Transverse colon (tissue), 4 donors: ENCODE measurements around the gene DIPK1B. TPM values are rescaled to one million over a fixed set of nuclear protein-coding genes. Genes with fewer than 3 reads are reported as not detected.
A peak's percentile ranks its signal among the peaks of the same experiment; 100 is the strongest.

Source experiments
- DNase-seq: peaks from one replicate; pipeline ENCODE4 v3.0.0-alpha.2; 2019
- H3K27ac ChIP-seq, 4 donors: fragments of 200-600 bp; sonication (generic); 2 replicates each; pipeline ENCODE4 v1.5.1; 2016 to 2018; ENCODE audit warnings: inconsistent platforms in 4 of 4
- H3K27me3 ChIP-seq: fragments of 200-600 bp; sonication (generic); 2 replicates; pipeline ENCODE4 v1.5.1; 2017; ENCODE audit warnings: inconsistent platforms
- H3K36me3 ChIP-seq, 4 donors: fragments of 200-600 bp; sonication (generic); 2 replicates each; pipeline ENCODE4 v1.5.1; 2017 to 2019; ENCODE audit warnings: inconsistent platforms in 4 of 4
- H3K4me1 ChIP-seq, 4 donors: fragments of 200-600 bp; sonication (generic); 2 replicates each; pipeline ENCODE4 v1.5.1; 2017 to 2020; ENCODE audit warnings: inconsistent platforms in 4 of 4
- H3K4me3 ChIP-seq, 4 donors: fragments of 200-600 bp; sonication (generic); 1 replicate in 1 of 4; 2 replicates in 3 of 4; pipeline versions ENCODE4 v1.5.1 to v1.6.1; 2017 to 2019; ENCODE audit warnings: inconsistent platforms in 4 of 4
- H3K9me3 ChIP-seq, 2 donors: fragments of 200-600 bp; sonication (generic); 2 replicates each; pipeline ENCODE4 v1.5.1; 2017 to 2019; ENCODE audit warnings: inconsistent platforms in 2 of 2
- CTCF ChIP-seq, 5 experiments: fragments of 200-600 bp in 3 of 5; fragments of 450-650 bp in 2 of 5; sonication (generic) in 3 of 5; IDR thresholded peaks; 1 replicate in 2 of 5; 2 replicates in 3 of 5; pipeline ENCODE4 v1.5.1; 2016 to 2017; ENCODE audit warnings: antibody characterized with exemption in 5 of 5, inconsistent platforms in 3 of 5, mild to moderate bottlenecking in 2 of 5, moderate library complexity in 1 of 5
- EP300 ChIP-seq: sonication (generic); formaldehyde crosslinking; IDR thresholded peaks from one replicate; pipeline ENCODE4 v1.6.1; 2017; ENCODE audit warnings: antibody characterized with exemption, low read depth
- POLR2A ChIP-seq: fragments of 450-650 bp; IDR thresholded peaks from one replicate; pipeline ENCODE4 v1.6.1; 2016; ENCODE audit warnings: antibody characterized with exemption, mild to moderate bottlenecking, moderate library complexity
- POLR2AphosphoS5 ChIP-seq, 3 donors: sonication (generic); formaldehyde crosslinking; IDR thresholded peaks; one replicate each; pipeline ENCODE4 v1.6.1; 2016; ENCODE audit warnings: antibody characterized with exemption in 3 of 3
- WGBS, 2 donors: methylation state at CpG; one replicate each; pipeline ENCODE4 v1.1.5; 2018; ENCODE audit warnings: low coverage in 1 of 2; 5-methylcytosine and 5-hydroxymethylcytosine counted together
- in situ Hi-C, 4 donors: fragments of 200-750 bp; cut with MboI; loops; one replicate each; pipeline versions ENCODE4 v1.15.0 to v1.15.1; 2017; ENCODE audit warnings: low sequenced_read_pairs in 3 of 4, low pct_ligation_motif_present in 1 of 4, low pct_unique_long_range_greater_than_20kb in 1 of 4
- intact Hi-C: fragments of 100-400 bp; cut with DNase I; formaldehyde crosslinking; loops from one replicate; pipeline ENCODE4 v1.15.1; 2023; ENCODE audit warnings: low total_unique reads
- total RNA-seq, 4 donors: library from RNA; depleted of rRNA; stranded (reverse); fragments of >200 nt; gene quantifications; one replicate each; pipeline ENCODE4 v1.1.0, GENCODE V29; 2016

The DIPK1B gene
- total RNA-seq, 4 donors from 2014 or later: 3.5 to 12.3 (median 3.9) TPM

GRCh38 chr9:136726631-136727191, 14.3 kb downstream of the DIPK1B start:
- Histone ChIP-seq H3K27me3 (no peaks in the 10 kb centered on the region), H3K4me1 (peaks cover 15 to 36% (median 29%) of the 10 kb centered on the region in 4 donors), H3K9me3 (no peaks in the 10 kb centered on the region), H3K4me3 (peak overlapping the region in 3 of 4 donors; percentile 65 to 90 (median 72)), H3K27ac (peak overlapping the region in 2 of 4 donors; percentile 84 to 85), H3K36me3 (peaks cover 0 to 22% (median 9%) of the 10 kb centered on the region in 4 donors)
- DNase-seq: no peak
- peak; percentile 24 to 68 (median 40) for TF ChIP-seq CTCF (IDR thresholded peaks at IDR 0.05)
- TF ChIP-seq EP300: no peak
- in situ Hi-C loops (no loop called here), intact Hi-C loops (loop anchor here (5.0 kb wide), 1 partner anchor 39 kb away; the partner anchor contains the start of gene AGPAT2)
- 3 to 19% methylated on average over 5 to 18 of the region's 18 CpGs for WGBS, 2 donors

- no peaks in the 10 kb centered on the region for H3K27me3 ChIP-seq
- H3K9me3 ChIP-seq: no peaks in the 10 kb centered on the region
- peaks cover 15 to 34% (median 27%) of the 10 kb centered on the region in 4 donors for H3K4me1 ChIP-seq
- peaks cover 0 to 20% (median 9%) of the 10 kb centered on the region in 4 donors for H3K36me3 ChIP-seq
- peak overlapping the region; percentile 65 to 90 (median 70) for H3K4me3 ChIP-seq
- peak; percentile 92 for DNase-seq
- intact Hi-C loops (loop anchor here (5.0 kb wide), 1 partner anchor 41 kb away; the partner anchor contains the start of gene AGPAT2), in situ Hi-C loops (no loop called here)
- H3K27ac ChIP-seq: peak overlapping the region; percentile 80 to 86 (median 84)
- 1% methylated on average over 35 of the region's 66 CpGs; no CpG with 5 or more reads in 1 of the 2 donors for WGBS, 2 donors
- TF ChIP-seq POLR2AphosphoS5 (IDR thresholded peaks at IDR 0.05): peak; percentile 99 to 100 (median 100)
- TF ChIP-seq POLR2A: peak; percentile 99
- no peak for TF ChIP-seq EP300
- peak; percentile 77 to 95 (median 87) for TF ChIP-seq CTCF (IDR thresholded peaks at IDR 0.05)
These were observed 15.7 kb downstream of the DIPK1B start for GRCh38 chr9:136728080-136728547.

GRCh38 chr9:136728548-136729123, 16.3 kb downstream of the DIPK1B start:
- H3K4me1 ChIP-seq: peaks cover 15 to 34% (median 27%) of the 10 kb centered on the region in 4 donors
- in situ Hi-C loops (no loop called here), intact Hi-C loops (loop anchor here (5.0 kb wide), 1 partner anchor 41 kb away; the partner anchor contains the start of gene AGPAT2)
- peak overlapping the region; percentile 80 to 86 (median 84) for H3K27ac ChIP-seq
- H3K36me3 ChIP-seq: peaks cover 0 to 15% (median 6%) of the 10 kb centered on the region in 4 donors
- no peaks in the 10 kb centered on the region for H3K27me3 ChIP-seq
- no peak for TF ChIP-seq POLR2AphosphoS5 (IDR thresholded peaks at IDR 0.05)
- no peak for TF ChIP-seq CTCF (IDR thresholded peaks at IDR 0.05)
- no peak for TF ChIP-seq POLR2A
- TF ChIP-seq EP300: no peak
- 1% methylated on average over 43 of the region's 53 CpGs; no CpG with 5 or more reads in 1 of the 2 donors for WGBS, 2 donors
- peak overlapping the region; percentile 14 to 90 (median 68) for H3K4me3 ChIP-seq
- peak; percentile 31 for DNase-seq
- H3K9me3 ChIP-seq: no peaks in the 10 kb centered on the region

GRCh38 chr9:136729144-136729543, 16.8 kb downstream of the DIPK1B start:
- in situ Hi-C loops: no loop called here
- Histone ChIP-seq H3K27ac (peak overlapping the region in 1 of 4 donors; percentile 85), H3K9me3 (no peaks in the 10 kb centered on the region), H3K27me3 (no peaks in the 10 kb centered on the region), H3K4me1 (peaks cover 15 to 34% (median 27%) of the 10 kb centered on the region in 4 donors), H3K4me3 (peak overlapping the region in 2 of 4 donors; percentile 65 to 90), H3K36me3 (peaks cover 0 to 13% (median 4%) of the 10 kb centered on the region in 4 donors)
- DNase-seq: no peak
- intact Hi-C loops: loop anchor here (5.0 kb wide), 1 partner anchor 42 kb away; the partner anchor contains the start of gene AGPAT2
- TF ChIP-seq POLR2AphosphoS5 (IDR thresholded peaks at IDR 0.05) (no peak), CTCF (IDR thresholded peaks at IDR 0.05) (no peak), POLR2A (no peak), EP300 (no peak)
- 78% methylated on average over 7 of the region's 7 CpGs; no CpG with 5 or more reads in 1 of the 2 donors for WGBS, 2 donors
